GM12878 (cell line): ENCODE data around the gene NAP1L4.

Experiments
- HDAC2 ChIP-seq: fragments of 200-600 bp; sonication (generic); IDR thresholded peaks from 2 replicates; pipeline ENCODE4 v1.6.1; 2017
- HDAC6 ChIP-seq: fragments of 200-600 bp; sonication (generic); IDR thresholded peaks from one replicate; pipeline ENCODE4 v1.8.0; 2017; ENCODE audit warnings: antibody characterized with exemption; ENCODE audit not compliant: unreplicated experiment
- KDM1A ChIP-seq: fragments of 200-600 bp; sonication (generic); IDR thresholded peaks from 2 replicates; pipeline ENCODE4 v1.6.1; 2016; ENCODE audit warnings: borderline replicate concordance
- NFXL1 ChIP-seq: fragments of 450-650 bp; IDR thresholded peaks from 2 replicates; pipeline ENCODE4 v1.6.1; 2017; ENCODE audit warnings: antibody characterized with exemption, mild to moderate bottlenecking, borderline replicate concordance
- POLR2A ChIP-seq: IDR thresholded peaks from 2 replicates; pipeline ENCODE4 v1.6.1; 2011; ENCODE audit warnings: low read depth, mild to moderate bottlenecking, low read length
- RAD21 ChIP-seq: IDR thresholded peaks from 2 replicates; pipeline ENCODE4 v1.6.1; 2011; ENCODE audit warnings: mild to moderate bottlenecking, low read depth, low read length, moderate library complexity; ENCODE audit not compliant: insufficient read depth
- SMC3 ChIP-seq: IDR thresholded peaks from 2 replicates; pipeline ENCODE4 v1.6.1; 2011; ENCODE audit warnings: low read length, improper control_type of control experiment, borderline replicate concordance
- TF ChIP-seq, protein P1 (sequence below): fragments of 450-650 bp; formaldehyde crosslinking; IDR thresholded peaks from 2 replicates; pipeline ENCODE4 v1.5.0; 2022; ENCODE audit warnings: mild to moderate bottlenecking, missing genetic modification characterization
- TF ChIP-seq, protein P2 (sequence below): fragments of 450-650 bp; IDR thresholded peaks from 2 replicates; pipeline ENCODE4 v1.6.1; 2017; ENCODE audit warnings: mild to moderate bottlenecking, low read depth, inconsistent platforms; ENCODE audit not compliant: poor library complexity, severe bottlenecking
- TF ChIP-seq, protein P3 (sequence below): fragments of 450-650 bp; IDR thresholded peaks from 2 replicates; pipeline ENCODE4 v1.6.1; 2017; ENCODE audit warnings: mild to moderate bottlenecking
- TF ChIP-seq, protein P4 (sequence below), 3 experiments: IDR thresholded peaks in 2 of 3; conservative IDR thresholded peaks in 1 of 3; 2 replicates each; pipeline ENCODE4 v1.5.1; 2011; ENCODE audit warnings: low read depth in 3 of 3, low read length in 3 of 3, mild to moderate bottlenecking in 3 of 3, control low read depth in 2 of 3, moderate library complexity in 2 of 3, inconsistent platforms in 1 of 3, mixed read lengths in 1 of 3; ENCODE audit not compliant: control insufficient read depth in 2 of 3, insufficient read depth in 1 of 3; ENCODE audit errors: extremely low read depth in 1 of 3

DNA sequence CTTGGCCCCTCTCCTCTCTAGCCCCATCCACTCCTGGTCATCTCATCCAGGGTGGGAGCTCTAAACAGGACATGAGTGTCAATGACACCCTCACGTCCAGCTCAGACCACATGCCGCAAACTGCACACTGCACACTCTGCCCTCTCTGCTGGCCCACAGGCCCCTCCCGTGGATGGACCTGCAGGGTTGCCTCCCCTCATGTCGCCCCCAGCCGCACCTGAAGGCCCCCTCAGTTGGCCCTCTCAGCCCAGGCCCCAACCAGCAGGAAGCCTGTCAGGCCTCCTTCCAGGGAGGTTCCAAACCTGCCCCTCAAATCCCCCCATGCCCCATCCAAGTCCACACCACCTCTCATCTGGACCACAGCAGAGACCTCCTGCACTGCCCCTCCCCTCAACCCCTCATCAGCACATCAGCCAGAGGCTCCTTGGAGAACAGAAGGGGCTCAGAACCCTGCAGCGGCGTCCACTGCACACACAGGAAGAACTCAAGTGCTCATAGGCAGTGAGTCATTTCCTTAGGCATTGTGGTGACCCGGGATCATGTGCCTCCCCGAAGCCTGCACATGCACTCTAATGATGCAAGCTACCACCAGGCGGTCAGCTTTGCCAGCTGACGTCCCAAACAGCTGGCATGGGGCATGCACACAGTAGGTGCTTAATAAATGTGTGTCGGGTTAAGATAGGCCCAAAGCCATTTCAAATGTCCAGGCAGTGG, 93.6 kb downstream of the NAP1L4 start:
- TF ChIP-seq, protein P1, sequence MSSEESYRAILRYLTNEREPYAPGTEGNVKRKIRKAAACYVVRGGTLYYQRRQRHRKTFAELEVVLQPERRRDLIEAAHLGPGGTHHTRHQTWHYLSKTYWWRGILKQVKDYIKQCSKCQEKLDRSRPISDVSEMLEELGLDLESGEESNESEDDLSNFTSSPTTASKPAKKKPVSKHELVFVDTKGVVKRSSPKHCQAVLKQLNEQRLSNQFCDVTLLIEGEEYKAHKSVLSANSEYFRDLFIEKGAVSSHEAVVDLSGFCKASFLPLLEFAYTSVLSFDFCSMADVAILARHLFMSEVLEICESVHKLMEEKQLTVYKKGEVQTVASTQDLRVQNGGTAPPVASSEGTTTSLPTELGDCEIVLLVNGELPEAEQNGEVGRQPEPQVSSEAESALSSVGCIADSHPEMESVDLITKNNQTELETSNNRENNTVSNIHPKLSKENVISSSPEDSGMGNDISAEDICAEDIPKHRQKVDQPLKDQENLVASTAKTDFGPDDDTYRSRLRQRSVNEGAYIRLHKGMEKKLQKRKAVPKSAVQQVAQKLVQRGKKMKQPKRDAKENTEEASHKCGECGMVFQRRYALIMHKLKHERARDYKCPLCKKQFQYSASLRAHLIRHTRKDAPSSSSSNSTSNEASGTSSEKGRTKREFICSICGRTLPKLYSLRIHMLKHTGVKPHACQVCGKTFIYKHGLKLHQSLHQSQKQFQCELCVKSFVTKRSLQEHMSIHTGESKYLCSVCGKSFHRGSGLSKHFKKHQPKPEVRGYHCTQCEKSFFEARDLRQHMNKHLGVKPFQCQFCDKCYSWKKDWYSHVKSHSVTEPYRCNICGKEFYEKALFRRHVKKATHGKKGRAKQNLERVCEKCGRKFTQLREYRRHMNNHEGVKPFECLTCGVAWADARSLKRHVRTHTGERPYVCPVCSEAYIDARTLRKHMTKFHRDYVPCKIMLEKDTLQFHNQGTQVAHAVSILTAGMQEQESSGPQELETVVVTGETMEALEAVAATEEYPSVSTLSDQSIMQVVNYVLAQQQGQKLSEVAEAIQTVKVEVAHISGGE (CRISPR knock-in tag), result no peak
- TF ChIP-seq KDM1A, result no peak
- TF ChIP-seq HDAC2, result no peak
- TF ChIP-seq, protein P2, sequence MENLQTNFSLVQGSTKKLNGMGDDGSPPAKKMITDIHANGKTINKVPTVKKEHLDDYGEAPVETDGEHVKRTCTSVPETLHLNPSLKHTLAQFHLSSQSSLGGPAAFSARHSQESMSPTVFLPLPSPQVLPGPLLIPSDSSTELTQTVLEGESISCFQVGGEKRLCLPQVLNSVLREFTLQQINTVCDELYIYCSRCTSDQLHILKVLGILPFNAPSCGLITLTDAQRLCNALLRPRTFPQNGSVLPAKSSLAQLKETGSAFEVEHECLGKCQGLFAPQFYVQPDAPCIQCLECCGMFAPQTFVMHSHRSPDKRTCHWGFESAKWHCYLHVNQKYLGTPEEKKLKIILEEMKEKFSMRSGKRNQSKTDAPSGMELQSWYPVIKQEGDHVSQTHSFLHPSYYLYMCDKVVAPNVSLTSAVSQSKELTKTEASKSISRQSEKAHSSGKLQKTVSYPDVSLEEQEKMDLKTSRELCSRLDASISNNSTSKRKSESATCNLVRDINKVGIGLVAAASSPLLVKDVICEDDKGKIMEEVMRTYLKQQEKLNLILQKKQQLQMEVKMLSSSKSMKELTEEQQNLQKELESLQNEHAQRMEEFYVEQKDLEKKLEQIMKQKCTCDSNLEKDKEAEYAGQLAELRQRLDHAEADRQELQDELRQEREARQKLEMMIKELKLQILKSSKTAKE, result no peak
- TF ChIP-seq NFXL1, result no peak
- TF ChIP-seq POLR2A, result no peak
- no peak for TF ChIP-seq HDAC6
- TF ChIP-seq, protein P3, sequence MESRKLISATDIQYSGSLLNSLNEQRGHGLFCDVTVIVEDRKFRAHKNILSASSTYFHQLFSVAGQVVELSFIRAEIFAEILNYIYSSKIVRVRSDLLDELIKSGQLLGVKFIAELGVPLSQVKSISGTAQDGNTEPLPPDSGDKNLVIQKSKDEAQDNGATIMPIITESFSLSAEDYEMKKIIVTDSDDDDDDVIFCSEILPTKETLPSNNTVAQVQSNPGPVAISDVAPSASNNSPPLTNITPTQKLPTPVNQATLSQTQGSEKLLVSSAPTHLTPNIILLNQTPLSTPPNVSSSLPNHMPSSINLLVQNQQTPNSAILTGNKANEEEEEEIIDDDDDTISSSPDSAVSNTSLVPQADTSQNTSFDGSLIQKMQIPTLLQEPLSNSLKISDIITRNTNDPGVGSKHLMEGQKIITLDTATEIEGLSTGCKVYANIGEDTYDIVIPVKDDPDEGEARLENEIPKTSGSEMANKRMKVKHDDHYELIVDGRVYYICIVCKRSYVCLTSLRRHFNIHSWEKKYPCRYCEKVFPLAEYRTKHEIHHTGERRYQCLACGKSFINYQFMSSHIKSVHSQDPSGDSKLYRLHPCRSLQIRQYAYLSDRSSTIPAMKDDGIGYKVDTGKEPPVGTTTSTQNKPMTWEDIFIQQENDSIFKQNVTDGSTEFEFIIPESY, result no peak
- no peak for TF ChIP-seq RAD21
- TF ChIP-seq, protein P4, sequence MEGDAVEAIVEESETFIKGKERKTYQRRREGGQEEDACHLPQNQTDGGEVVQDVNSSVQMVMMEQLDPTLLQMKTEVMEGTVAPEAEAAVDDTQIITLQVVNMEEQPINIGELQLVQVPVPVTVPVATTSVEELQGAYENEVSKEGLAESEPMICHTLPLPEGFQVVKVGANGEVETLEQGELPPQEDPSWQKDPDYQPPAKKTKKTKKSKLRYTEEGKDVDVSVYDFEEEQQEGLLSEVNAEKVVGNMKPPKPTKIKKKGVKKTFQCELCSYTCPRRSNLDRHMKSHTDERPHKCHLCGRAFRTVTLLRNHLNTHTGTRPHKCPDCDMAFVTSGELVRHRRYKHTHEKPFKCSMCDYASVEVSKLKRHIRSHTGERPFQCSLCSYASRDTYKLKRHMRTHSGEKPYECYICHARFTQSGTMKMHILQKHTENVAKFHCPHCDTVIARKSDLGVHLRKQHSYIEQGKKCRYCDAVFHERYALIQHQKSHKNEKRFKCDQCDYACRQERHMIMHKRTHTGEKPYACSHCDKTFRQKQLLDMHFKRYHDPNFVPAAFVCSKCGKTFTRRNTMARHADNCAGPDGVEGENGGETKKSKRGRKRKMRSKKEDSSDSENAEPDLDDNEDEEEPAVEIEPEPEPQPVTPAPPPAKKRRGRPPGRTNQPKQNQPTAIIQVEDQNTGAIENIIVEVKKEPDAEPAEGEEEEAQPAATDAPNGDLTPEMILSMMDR (IDR thresholded peaks at IDR 0.05 in 2 of 3, conservative IDR thresholded peaks at IDR 0.05 in 1 of 3; ENCODE audit: control insufficient read depth in 2 of 3, extremely low read depth in 1 of 3, insufficient read depth in 1 of 3, low read depth in 3 of 3, low read length in 3 of 3), result no peak
- no peak for TF ChIP-seq SMC3
